Upper lobe of right lung (tissue), 1 donor: Measurements from ENCODE around the gene OPTN. TPM values are rescaled to one million over a fixed set of nuclear protein-coding genes. Genes with fewer than 3 reads are reported as not detected.

Source experiments
- ATAC-seq: fragments of 200-7000 bp; cut with Tn5 transposase; one replicate; pipeline ENCODE4 v1.9.1; 2020; ENCODE audit warnings: mild to moderate bottlenecking, moderate library complexity
- DNase-seq: peaks from one replicate; pipeline ENCODE4 v3.0.0-alpha.2; 2020
- H3K27ac ChIP-seq: fragments of 200-600 bp; one replicate; pipeline ENCODE4 v1.8.0; 2022
- H3K27me3 ChIP-seq: fragments of 200-600 bp; one replicate; pipeline ENCODE4 v1.8.0; 2022; ENCODE audit warnings: mild to moderate bottlenecking
- H3K36me3 ChIP-seq: fragments of 200-600 bp; one replicate; pipeline ENCODE4 v1.8.0; 2022
- H3K4me1 ChIP-seq: fragments of 200-600 bp; one replicate; pipeline ENCODE4 v1.8.0; 2022
- H3K4me3 ChIP-seq: fragments of 200-600 bp; one replicate; pipeline ENCODE4 v1.8.0; 2022; ENCODE audit warnings: mild to moderate bottlenecking
- H3K9me3 ChIP-seq: fragments of 200-600 bp; one replicate; pipeline ENCODE4 v1.8.0; 2022
- intact Hi-C: fragments of 100-400 bp; cut with DNase I; formaldehyde crosslinking; loops from one replicate; pipeline ENCODE4 v1.11.0; 2022
- total RNA-seq: library from RNA; stranded (reverse); fragmentation: NEBNext Ultra II Directional; extraction: Animal tissue kit (Norgen Biotek cat#: 25700); gene quantifications from one replicate; pipeline ENCODE4 v1.2.1, GENCODE V29; 2021
- TF ChIP-seq, protein P1 (sequence below): fragments of 200-600 bp; IDR thresholded peaks from one replicate; pipeline ENCODE4 v1.8.0; 2022; ENCODE audit warnings: antibody characterized with exemption
- donor health status: DM: no; HTN: yes; CAD: no; lungs with severe emphysema.

The OPTN gene
- total RNA-seq, 1 donor from 2014 or later, result 61.5 TPM

DNA sequence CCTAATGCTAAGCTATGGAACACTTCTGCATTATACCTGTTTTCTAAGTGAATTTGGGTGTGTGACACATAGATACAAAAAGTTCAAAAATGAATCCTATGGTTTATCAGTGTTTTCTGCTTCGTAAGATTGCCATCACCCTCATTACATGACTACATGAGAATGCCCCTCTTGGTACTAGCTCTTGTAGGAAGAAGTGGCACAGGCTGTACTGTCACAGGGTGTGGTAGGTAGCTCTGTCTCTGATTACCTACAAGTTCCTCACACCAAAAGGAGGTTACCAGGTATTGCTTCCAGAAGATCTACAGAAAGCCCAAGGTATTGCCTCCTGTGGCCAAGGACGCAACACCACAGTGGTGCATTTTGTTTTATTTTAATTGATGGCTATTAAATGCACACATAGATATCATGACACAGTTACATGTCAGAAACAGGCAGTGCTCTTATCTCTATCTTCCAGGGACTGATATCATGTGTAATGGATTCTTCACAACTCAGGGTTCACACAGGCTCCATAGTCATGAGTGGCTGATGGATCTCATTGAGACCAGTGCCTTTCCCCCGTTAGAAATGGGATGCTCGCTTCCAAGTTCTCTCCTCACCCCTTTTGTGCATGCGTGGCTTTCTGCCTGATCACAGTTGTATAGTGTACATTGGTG lies 6.6 kb downstream of the OPTN start:
- intact Hi-C loops, result no loop called here
- Histone ChIP-seq H3K9me3 (no peaks in the 10 kb centered on the region), H3K27me3 (no peaks in the 10 kb centered on the region), H3K36me3 (peaks cover 19% of the 10 kb centered on the region), H3K4me3 (no peak overlapping the region), H3K27ac (no peak overlapping the region), H3K4me1 (peaks cover 15% of the 10 kb centered on the region)
- TF ChIP-seq, protein P1, sequence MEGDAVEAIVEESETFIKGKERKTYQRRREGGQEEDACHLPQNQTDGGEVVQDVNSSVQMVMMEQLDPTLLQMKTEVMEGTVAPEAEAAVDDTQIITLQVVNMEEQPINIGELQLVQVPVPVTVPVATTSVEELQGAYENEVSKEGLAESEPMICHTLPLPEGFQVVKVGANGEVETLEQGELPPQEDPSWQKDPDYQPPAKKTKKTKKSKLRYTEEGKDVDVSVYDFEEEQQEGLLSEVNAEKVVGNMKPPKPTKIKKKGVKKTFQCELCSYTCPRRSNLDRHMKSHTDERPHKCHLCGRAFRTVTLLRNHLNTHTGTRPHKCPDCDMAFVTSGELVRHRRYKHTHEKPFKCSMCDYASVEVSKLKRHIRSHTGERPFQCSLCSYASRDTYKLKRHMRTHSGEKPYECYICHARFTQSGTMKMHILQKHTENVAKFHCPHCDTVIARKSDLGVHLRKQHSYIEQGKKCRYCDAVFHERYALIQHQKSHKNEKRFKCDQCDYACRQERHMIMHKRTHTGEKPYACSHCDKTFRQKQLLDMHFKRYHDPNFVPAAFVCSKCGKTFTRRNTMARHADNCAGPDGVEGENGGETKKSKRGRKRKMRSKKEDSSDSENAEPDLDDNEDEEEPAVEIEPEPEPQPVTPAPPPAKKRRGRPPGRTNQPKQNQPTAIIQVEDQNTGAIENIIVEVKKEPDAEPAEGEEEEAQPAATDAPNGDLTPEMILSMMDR, result no peak
- no peak for ATAC-seq
- DNase-seq, result no peak

DNA sequence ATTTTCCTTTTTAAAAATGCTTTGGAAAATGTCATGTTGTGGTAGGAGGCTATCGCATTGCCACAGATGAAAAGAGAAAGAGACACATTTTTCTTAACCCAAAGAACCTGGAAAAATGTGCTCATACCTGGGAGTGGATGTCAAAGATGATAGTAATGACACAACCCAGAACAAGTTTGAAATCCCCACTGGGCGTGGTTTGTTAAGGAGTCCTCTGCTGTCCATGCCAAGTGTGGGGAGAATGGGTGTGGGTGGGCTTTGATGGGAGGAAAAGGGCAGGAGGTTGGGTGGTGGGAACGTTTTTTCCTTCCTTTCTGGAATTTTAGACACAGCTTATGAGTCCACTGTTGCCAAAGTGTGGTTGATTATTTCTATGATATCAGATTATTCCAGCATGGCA lies 10.9 kb downstream of the OPTN start:
- TF ChIP-seq, protein P1, result no peak
- DNase-seq (no peak), ATAC-seq (no peak)
- H3K9me3 ChIP-seq, result no peaks in the 10 kb centered on the region
- H3K27me3 ChIP-seq, result no peaks in the 10 kb centered on the region
- intact Hi-C loops, result no loop called here
- H3K27ac ChIP-seq, result no peak overlapping the region
- peaks cover 8% of the 10 kb centered on the region for H3K4me1 ChIP-seq
- no peak overlapping the region for H3K4me3 ChIP-seq
- H3K36me3 ChIP-seq, result peaks cover 47% of the 10 kb centered on the region

DNA sequence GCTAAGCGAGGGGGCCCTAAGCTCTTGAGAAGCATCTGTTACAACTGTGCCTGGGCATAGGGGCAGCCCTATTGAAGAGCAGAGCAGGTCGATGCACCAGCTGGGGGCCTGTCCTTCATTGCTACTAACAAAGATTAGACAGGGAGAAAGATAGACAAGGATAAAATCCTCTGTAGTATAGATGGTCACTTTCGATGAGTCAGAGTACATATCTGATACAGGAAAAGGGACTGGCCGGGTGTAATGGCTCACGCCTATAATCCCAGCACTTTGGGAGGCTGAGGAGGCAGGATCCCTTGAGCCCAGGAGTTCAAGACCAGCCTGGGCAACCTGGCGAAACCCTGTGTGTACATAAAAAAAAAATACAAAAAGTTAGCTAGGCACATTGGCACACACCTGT lies 13.6 kb downstream of the OPTN start:
- Histone ChIP-seq H3K27me3 (no peaks in the 10 kb centered on the region), H3K9me3 (no peaks in the 10 kb centered on the region), H3K4me1 (peaks cover 14% of the 10 kb centered on the region), H3K4me3 (no peak overlapping the region), H3K36me3 (peaks cover 64% of the 10 kb centered on the region), H3K27ac (no peak overlapping the region)
- DNase-seq (no peak), ATAC-seq (no peak)
- TF ChIP-seq, protein P1, result no peak
- intact Hi-C loops, result no loop called here

DNA sequence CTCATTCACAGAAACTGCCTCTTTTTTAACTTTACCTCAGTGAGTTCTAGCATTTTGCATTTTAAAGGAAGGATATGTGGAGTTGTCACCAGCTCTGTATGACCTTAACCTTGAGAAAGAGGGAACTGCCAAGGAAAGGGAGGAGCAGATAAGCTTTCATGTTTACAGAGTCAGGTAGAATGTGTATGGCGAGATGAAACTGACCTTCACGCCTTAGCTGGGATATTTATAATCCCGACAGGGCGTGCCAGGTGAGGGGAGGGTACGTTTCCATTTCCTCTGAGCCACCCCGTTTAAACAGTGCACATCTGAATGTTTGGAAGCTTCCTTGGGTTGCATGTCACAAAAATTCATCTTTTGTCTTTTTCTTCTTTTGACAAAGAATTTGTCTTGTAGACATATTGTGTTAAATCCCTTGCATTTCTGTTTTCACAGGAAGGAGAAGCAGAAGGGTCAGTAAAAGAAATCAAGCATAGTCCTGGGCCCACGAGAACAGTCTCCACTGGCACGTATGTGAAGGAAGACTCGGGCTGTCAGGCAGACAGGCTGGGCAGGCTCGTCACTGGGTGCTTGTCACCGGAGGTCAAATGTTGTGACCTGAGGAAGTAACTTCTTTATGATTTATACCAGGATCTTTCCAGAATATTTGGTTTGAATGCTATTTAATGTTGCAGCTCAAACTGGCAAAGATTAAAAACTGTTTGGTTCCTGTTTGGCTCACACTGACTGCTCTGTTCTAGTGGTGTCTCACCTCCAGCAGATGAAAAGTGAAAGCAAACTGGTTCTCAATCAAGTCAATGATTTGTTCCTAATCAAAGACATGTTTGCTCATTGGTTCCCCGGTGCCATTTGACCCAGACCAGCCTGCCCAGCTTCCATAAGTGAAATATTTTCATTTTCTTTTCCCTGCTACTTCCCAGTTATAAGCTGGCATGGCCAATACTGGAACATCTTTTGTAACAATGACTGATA lies 16.2 kb downstream of the OPTN start:
- intact Hi-C loops, result no loop called here
- ATAC-seq (no peak), DNase-seq (no peak)
- Histone ChIP-seq H3K36me3 (peaks cover 60% of the 10 kb centered on the region), H3K27ac (no peak overlapping the region), H3K4me1 (peaks cover 14% of the 10 kb centered on the region), H3K4me3 (no peak overlapping the region), H3K27me3 (no peaks in the 10 kb centered on the region), H3K9me3 (no peaks in the 10 kb centered on the region)
- TF ChIP-seq, protein P1, result no peak

DNA sequence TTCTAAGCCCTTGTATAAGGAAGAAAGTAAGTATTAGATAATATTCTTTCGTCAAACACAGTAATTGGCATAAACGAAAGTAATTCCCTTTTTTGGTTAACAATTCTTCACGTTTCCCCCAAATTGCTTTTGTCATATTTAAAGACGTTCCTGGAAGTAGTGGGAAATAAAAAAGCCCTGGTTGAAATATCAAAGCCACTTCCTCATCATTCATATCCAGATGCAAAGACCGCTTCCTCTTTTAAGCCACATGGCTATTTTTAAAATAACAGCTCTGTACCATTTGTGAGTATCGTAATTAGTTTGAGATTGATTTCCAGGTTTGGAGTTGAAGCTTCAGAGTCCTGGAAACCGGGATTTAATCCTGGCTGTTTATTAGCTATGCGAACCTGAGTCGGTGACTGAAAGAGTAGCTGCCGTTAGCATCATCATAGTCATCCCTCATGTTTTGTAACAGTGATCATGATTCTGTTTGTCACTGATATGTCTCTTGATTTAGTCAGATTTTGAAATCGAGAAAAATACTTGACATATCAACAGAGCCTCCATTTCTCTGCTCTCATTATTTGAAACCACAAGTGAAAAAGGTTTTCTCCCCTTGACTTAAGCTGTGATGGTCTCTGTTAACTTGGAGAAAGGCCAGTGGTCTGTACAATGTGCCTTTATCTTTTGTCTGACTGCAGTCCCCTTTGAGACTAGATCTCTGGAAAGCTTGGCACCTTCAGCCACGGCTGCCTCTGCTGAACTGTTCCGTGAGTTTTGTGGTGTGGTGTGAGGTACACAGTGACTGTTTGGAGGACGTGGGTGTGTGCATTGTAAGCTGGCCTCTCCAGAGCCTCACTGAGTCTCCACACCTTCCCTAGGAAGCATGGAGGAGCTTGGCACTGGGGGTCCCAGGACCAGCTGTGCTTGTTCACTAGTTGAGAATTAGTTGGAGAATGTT lies 18.1 kb downstream of the OPTN start:
- H3K4me1 ChIP-seq, result peaks cover 17% of the 10 kb centered on the region
- no peak overlapping the region for H3K4me3 ChIP-seq
- no peak for DNase-seq
- ATAC-seq, result peak; percentile 59
- peaks cover 63% of the 10 kb centered on the region for H3K36me3 ChIP-seq
- intact Hi-C loops, result no loop called here
- no peak overlapping the region for H3K27ac ChIP-seq
- H3K9me3 ChIP-seq, result no peaks in the 10 kb centered on the region
- TF ChIP-seq, protein P1, result no peak
- no peaks in the 10 kb centered on the region for H3K27me3 ChIP-seq
